Measurements from ENCODE around the gene CYB561. TPM values are rescaled to one million over a fixed set of nuclear protein-coding genes. Genes with fewer than 3 reads are reported as not detected.
"Not testable (repeated sequence)": the region's sequence is repeated elsewhere in the genome, so short reads cannot be mapped to it uniquely, and the experiment has no call there.

CYB561 gene
- total RNA-seq, 2 experiments from 2014 or later = 2.0 to 2.4 TPM

DNA sequence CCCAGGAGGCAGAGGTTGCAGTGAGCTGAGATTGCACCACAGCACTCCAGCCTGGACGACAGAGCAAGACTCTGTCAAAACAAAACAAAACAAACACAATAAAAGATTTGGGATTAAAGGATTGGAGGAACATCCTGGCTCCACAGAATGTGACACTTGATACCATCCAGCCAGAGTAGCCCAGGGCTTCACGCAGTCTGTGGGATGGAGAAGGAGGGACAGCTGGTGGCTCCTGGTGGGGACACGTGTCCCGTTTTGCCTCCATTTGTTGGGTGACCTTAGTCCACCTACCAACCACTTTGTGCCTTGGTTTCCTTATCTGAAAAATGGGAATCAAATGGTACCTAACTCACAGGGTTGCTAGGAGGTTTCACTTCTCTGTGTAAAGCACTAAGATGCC lies 12.4 kb upstream of the CYB561 start:
- Mint-ChIP-seq H3K27me3 (ENCODE audit: low read depth) (peaks cover 5% of the 10 kb centered on the region), H3K4me1 (ENCODE audit: low read depth) (no peaks in the 10 kb centered on the region), H3K27ac (no peak overlapping the region), H3K9me3 (ENCODE audit: insufficient read depth) (no peaks in the 10 kb centered on the region), H3K36me3 (ENCODE audit: low read depth) (no peaks in the 10 kb centered on the region), H3K4me3 (no peak overlapping the region)
- ATAC-seq = no peak
- POLR2A ChIA-PET = no interaction called here
- no peak for DNase-seq
- CTCF ChIA-PET = no interaction called here

DNA sequence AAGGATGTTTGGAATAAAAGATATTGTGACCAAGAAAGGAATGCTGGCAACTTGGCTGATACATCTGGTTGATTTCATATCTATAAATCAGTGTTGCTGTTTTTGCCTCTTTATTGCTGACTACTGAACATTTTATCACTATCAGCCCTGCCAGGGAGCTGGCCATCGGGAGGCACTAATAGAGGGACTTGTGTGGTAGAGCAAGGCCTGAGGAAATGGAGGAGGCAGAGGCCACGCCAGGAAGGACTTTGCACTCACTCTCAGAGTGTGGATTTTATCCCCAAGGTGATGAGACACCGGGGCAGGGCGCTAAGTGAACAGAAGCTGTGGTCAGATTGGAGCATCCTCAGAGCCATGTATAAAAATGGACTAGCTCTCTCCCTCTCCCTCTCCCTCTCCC lies 9.3 kb upstream of the CYB561 start:
- ChIA-PET CTCF (interaction anchor here (3.8 kb wide), 1 partner anchor 29 kb away, joined by 18 read pairs; no protein-coding TSS in a partner anchor), POLR2A (no interaction called here)
- Mint-ChIP-seq H3K36me3 (ENCODE audit: low read depth) (no peaks in the 10 kb centered on the region), H3K9me3 (ENCODE audit: insufficient read depth) (no peaks in the 10 kb centered on the region), H3K4me3 (no peak overlapping the region), H3K27me3 (ENCODE audit: low read depth) (peaks cover 2% of the 10 kb centered on the region), H3K27ac (no peak overlapping the region), H3K4me1 (ENCODE audit: low read depth) (peaks cover 4% of the 10 kb centered on the region)
- DNase-seq (no peak), ATAC-seq (no peak)

DNA sequence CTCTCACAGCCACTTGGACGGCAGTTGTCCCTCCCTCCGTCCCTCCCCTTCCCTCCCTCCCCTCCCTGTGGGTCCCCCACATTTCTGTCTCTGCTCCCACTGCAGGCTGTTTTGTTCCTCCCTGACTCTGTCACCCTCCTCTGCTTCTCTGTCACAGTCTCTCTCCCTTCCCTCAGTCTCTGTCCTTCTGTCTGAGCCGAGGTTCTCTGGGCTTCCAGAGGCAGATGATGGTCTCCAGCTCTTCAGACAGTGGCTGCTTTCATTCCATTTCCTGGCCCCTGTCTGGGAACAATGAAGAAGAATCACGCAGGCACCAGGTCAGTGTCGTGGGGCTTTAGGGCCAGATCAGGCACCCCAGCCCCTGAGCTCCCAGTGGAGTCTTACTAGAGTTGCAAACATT lies 8.8 kb upstream of the CYB561 start:
- DNase-seq (no peak), ATAC-seq (no peak)
- Mint-ChIP-seq H3K27me3 (ENCODE audit: low read depth) (peaks cover 2% of the 10 kb centered on the region), H3K36me3 (ENCODE audit: low read depth) (no peaks in the 10 kb centered on the region), H3K4me3 (no peak overlapping the region), H3K27ac (no peak overlapping the region), H3K4me1 (ENCODE audit: low read depth) (peaks cover 7% of the 10 kb centered on the region), H3K9me3 (ENCODE audit: insufficient read depth) (no peaks in the 10 kb centered on the region)
- CTCF ChIA-PET = interaction anchor here (3.8 kb wide), 1 partner anchor 29 kb away, joined by 18 read pairs; no protein-coding TSS in a partner anchor
- POLR2A ChIA-PET = no interaction called here

DNA sequence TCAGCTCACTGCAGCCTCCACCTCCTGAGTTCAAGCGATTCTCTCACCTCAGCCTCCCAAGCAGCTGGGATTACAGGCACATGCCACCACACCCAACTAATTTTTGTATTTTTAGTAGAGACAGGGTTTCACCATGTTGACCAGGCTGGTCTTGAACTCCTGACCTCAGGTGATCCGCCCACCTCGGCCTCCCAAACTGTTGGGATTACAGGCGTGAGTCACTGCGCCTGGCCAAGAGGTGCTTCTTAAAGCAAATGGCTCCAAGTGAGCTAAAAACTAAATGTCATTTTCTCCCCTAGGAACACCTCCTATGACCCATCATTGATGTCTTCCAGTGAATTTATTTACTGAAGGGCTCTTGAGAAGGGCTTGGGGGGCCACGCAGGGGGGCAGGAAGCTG lies 8.3 kb upstream of the CYB561 start:
- H3K36me3 Mint-ChIP-seq (ENCODE audit: low read depth); H3K4me3 Mint-ChIP-seq; ATAC-seq; POLR2A ChIA-PET; H3K9me3 Mint-ChIP-seq (ENCODE audit: insufficient read depth); DNase-seq; H3K27me3 Mint-ChIP-seq (ENCODE audit: low read depth); H3K27ac Mint-ChIP-seq: not testable (repeated sequence)
- H3K4me1 Mint-ChIP-seq (ENCODE audit: low read depth) = peaks cover 11% of the 10 kb centered on the region
- CTCF ChIA-PET = interaction anchor here (1.2 to 3.8 kb wide), 3 partner anchors 12 to 28 kb away, joined by 3 to 18 read pairs (median 9); no protein-coding TSS in a partner anchor

DNA sequence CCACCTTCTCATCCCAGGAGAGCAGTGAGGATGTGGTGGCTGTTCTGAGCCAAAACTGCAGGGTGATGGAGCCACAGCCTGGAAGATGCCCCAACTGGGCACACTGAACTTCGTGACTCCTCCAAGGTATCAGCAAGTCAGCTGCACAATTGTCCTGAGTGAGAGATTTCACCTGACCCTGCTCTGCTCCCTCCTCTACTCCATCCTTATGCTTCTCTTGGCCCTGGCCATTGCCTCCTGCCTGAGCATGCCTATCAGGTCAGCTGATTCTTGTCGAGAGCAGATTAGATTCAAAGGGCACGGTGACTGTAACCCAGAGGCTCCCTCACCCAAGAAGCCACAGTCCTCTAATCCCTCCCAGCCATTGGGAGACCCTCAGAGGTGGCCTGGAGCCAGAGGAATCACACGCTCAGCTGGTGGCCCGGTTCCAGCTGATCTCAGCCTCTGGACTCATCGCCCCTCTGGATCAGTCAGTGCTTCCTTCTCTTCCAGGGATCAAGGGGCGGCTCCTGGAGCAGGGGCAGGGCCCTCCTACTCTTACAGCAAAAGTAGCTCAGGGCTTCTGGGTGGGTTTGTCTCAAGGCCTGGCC lies 7.0 kb upstream of the CYB561 start:
- DNase-seq (no peak), ATAC-seq (no peak)
- peaks cover 15% of the 10 kb centered on the region for H3K4me1 Mint-ChIP-seq (ENCODE audit: low read depth)
- CTCF ChIA-PET = interaction anchor here (1.1 to 3.8 kb wide), 4 partner anchors 8 to 27 kb away, joined by 3 to 18 read pairs (median 7); no protein-coding TSS in a partner anchor
- H3K4me3 Mint-ChIP-seq = no peak overlapping the region
- H3K36me3 Mint-ChIP-seq (ENCODE audit: low read depth) = no peaks in the 10 kb centered on the region
- no peaks in the 10 kb centered on the region for H3K9me3 Mint-ChIP-seq (ENCODE audit: insufficient read depth)
- H3K27ac Mint-ChIP-seq = no peak overlapping the region
- POLR2A ChIA-PET = no interaction called here
- peaks cover 6% of the 10 kb centered on the region for H3K27me3 Mint-ChIP-seq (ENCODE audit: low read depth)

DNA sequence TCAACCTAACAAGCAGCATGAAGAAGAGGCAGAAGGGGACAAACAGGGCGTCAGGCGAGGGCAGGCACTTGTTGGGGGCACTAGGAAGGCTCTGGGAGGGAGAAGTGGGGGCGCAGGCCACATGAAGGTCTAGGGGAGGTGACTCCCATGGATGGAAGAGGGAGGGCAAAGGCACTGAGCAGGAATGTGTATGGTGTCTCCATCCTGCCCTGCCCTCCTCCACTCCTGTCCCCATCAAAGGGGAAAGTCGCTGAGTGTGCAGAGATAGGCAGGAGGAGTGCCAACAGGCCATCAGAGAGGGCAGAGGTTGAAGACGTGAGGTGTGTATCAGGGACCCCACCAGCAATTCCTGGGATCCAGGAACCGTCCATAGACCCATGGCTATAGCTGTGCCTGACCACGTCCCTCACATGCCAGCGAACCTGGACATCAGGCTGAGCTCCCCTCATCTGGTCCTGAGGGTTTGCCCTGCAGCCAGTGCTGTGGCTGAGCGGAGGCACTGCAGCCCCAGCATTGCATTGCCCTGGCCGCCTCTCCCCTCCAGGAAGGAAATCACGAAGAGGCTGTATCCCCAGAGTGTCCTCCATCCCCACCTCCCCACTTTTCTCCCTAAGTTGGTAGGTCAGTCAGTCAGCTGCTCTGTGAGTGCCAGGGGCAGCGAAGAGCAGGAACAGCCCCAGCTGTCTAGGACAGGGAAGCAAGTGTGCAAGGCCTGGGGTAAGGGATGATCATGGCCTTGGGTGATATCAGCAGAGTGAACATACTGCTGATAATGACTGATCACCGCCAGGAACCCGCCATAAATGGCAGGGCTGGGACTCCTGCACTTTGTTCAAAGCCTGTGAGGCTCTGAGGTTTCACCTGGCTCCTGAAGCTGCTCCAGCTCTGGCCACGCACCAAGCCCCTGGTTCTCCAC lies 6.2 kb upstream of the CYB561 start:
- ChIA-PET CTCF (interaction anchor here (1.6 to 3.8 kb wide), 3 partner anchors 12 to 27 kb away, joined by 5 to 18 read pairs (median 9); no protein-coding TSS in a partner anchor), POLR2A (no interaction called here)
- no peak overlapping the region for H3K4me3 Mint-ChIP-seq
- ATAC-seq = no peak
- H3K27ac Mint-ChIP-seq = no peak overlapping the region
- H3K27me3 Mint-ChIP-seq (ENCODE audit: low read depth) = peaks cover 6% of the 10 kb centered on the region
- H3K4me1 Mint-ChIP-seq (ENCODE audit: low read depth) = peaks cover 20% of the 10 kb centered on the region
- DNase-seq = no peak
- H3K9me3 Mint-ChIP-seq (ENCODE audit: insufficient read depth) = no peaks in the 10 kb centered on the region
- H3K36me3 Mint-ChIP-seq (ENCODE audit: low read depth) = no peaks in the 10 kb centered on the region

DNA sequence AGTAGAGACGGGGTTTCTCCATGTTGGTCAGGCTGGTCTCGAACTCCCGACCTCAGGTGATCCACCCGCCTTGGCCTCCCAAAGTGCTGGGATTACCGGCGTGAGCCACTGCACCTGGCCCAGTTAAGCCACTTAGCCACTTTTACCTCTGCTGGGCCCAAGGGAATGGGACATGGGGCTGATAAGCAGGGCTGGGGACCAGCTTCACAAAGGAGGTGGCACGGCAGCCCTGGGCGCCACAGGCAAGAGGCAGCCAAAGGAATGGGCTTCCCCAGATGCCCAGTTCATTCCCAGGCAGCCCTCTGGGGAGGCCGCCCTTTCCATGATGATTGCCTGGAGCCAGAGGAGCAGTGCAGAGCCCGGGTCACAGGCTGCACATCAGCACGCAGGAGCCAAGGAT lies 5.0 kb upstream of the CYB561 start:
- Mint-ChIP-seq H3K36me3 (ENCODE audit: low read depth) (no peaks in the 10 kb centered on the region), H3K4me3 (no peak overlapping the region), H3K27ac (no peak overlapping the region), H3K4me1 (ENCODE audit: low read depth) (peaks cover 26% of the 10 kb centered on the region), H3K9me3 (ENCODE audit: insufficient read depth) (no peaks in the 10 kb centered on the region), H3K27me3 (ENCODE audit: low read depth) (peaks cover 6% of the 10 kb centered on the region)
- no peak for DNase-seq
- CTCF ChIA-PET = interaction anchor here (0.9 kb wide), 1 partner anchor 25 kb away, joined by 3 read pairs; no protein-coding TSS in a partner anchor
- POLR2A ChIA-PET = interaction anchor here (0.6 kb wide), 1 partner anchor 30 kb away, joined by 4 read pairs; no protein-coding TSS in a partner anchor
- no peak for ATAC-seq

DNA sequence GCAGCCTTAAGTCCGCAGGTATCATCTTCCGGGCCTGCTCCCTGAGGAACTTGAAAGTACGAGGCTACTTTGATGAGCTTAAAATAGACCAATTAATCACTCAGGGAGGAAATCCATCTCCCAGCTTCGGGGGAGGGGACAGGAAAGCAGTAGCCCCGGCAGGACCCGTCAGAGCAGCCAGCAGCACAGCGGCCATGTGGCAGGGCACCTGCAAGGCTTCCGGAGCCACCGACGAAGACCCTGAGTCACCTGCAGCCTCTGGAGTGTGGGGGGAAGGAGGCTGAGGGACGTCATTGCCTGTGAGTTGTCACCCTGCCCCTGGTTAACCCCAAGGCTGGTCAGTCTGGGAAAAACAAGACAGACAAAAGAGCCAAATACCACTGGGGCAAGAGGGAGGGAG lies 4.4 kb upstream of the CYB561 start:
- Mint-ChIP-seq H3K4me1 (ENCODE audit: low read depth) (peaks cover 26% of the 10 kb centered on the region), H3K27ac (no peak overlapping the region), H3K27me3 (ENCODE audit: low read depth) (peaks cover 6% of the 10 kb centered on the region), H3K4me3 (no peak overlapping the region), H3K9me3 (ENCODE audit: insufficient read depth) (no peaks in the 10 kb centered on the region), H3K36me3 (ENCODE audit: low read depth) (no peaks in the 10 kb centered on the region)
- DNase-seq = no peak
- no peak for ATAC-seq
- POLR2A ChIA-PET = no interaction called here
- CTCF ChIA-PET = interaction anchor here (0.9 to 1.1 kb wide), 2 partner anchors 19 to 25 kb away, joined by 3 read pairs; no protein-coding TSS in a partner anchor

DNA sequence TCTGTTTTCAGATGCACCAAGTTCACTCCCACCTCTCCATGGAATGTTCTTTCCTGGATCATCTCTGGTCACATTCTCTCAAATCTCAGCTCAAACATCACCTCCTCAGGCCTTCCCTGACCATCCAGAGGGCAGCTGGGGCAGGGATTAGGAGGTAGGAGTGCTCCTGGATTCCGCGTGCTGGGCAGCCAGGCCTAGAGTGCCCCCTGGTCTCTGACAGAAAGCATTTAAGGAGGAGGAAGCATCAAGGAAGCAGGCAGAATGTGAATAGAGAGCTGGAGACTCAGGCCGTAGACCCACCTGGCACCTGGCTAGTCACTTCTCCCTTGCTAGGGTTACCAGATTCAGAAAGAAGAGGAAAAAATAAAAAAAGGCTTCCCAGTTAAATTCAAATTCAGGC lies 2.5 kb upstream of the CYB561 start:
- Mint-ChIP-seq H3K9me3 (ENCODE audit: insufficient read depth) (no peaks in the 10 kb centered on the region), H3K27me3 (ENCODE audit: low read depth) (peaks cover 18% of the 10 kb centered on the region), H3K4me1 (ENCODE audit: low read depth) (peaks cover 29% of the 10 kb centered on the region), H3K4me3 (no peak overlapping the region), H3K36me3 (ENCODE audit: low read depth) (no peaks in the 10 kb centered on the region), H3K27ac (peak overlapping the region; percentile 28)
- no peak for ATAC-seq
- POLR2A ChIA-PET = interaction anchor here (1.1 kb wide), 1 partner anchor 14 kb away, joined by 3 read pairs; no protein-coding TSS in a partner anchor
- CTCF ChIA-PET = interaction anchor here (1.3 to 2.9 kb wide), 3 partner anchors 23 to 163 kb away, joined by 4 to 9 read pairs (median 4); partner anchors contain the start of gene ACE
- DNase-seq = no peak

DNA sequence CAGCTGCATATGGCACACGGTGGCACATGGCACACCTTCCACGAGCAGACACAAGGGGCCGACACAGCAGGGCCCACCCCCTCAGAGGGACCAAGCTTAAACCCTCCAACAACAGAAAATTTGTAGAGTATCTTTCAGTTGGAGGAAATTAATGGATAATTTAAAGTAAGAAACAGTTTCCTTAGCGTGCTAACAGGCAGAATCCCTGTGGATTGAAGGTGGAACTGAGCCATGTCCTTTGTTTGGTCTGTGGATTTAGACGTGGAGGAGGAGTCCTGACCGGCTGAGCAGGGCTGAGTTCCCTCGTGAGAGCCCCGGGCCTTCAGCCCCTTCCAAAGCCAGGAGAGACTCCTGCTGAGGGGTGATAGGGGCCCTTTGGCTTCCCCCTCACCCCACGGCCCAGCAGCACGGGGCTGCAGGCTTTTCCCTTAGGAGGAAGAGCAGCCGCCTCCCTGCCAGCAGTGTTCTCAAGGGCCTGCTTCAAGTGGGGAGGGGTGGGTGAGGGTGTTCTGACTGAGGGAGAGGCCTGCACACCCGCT lies 1.4 kb upstream of the CYB561 start:
- H3K4me1 Mint-ChIP-seq (ENCODE audit: low read depth) = peaks cover 29% of the 10 kb centered on the region
- peak overlapping the region; percentile 46 for H3K27ac Mint-ChIP-seq
- POLR2A ChIA-PET = no interaction called here
- H3K9me3 Mint-ChIP-seq (ENCODE audit: insufficient read depth) = no peaks in the 10 kb centered on the region
- H3K27me3 Mint-ChIP-seq (ENCODE audit: low read depth) = peaks cover 18% of the 10 kb centered on the region
- no peaks in the 10 kb centered on the region for H3K36me3 Mint-ChIP-seq (ENCODE audit: low read depth)
- DNase-seq (no peak), ATAC-seq (no peak)
- peak overlapping the region; percentile 52 for H3K4me3 Mint-ChIP-seq
- CTCF ChIA-PET = interaction anchor here (1.1 to 2.9 kb wide), 9 partner anchors 12 to 165 kb away, joined by 3 to 9 read pairs (median 5); partner anchors contain the start of gene ACE

DNA sequence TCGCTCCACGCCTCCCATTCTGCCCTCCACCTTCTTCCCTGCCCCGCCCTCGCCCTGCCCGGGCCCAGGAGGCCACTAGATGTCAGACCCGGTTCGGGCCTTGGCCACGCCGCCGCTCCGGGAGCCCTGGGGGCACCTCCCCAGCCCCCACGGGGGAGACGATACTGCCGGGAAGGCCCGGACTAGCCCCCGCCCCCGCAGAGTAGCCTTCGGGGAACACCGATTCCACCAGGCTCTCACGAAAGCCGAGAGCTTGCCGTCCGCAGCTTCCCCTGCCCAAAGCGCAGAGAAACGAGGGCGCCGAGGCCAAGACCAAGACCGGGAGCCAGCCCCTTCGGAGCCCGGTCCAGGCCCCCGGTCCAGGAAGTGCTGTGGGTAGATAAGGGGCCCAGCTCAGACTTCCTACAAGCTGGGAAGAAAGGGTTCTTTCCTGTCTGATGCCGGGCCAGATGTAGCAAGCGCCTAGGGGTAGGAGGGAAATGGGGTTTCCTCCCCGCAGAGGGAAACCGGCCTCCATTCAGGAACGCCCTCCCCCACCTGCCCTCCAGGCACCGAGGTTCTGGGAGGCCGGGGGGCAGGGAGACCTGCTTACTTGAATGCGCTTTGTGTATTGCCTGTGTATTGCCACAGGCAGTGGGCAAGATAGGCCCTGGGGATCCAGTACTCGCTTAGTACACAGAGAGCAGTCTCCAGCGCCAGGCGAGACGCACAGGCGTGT lies 806 bp upstream of the CYB561 start:
- Mint-ChIP-seq H3K36me3 (ENCODE audit: low read depth) (no peaks in the 10 kb centered on the region), H3K27ac (peak overlapping the region; percentile 46), H3K9me3 (ENCODE audit: insufficient read depth) (no peaks in the 10 kb centered on the region), H3K4me3 (peak overlapping the region; percentile 52), H3K27me3 (ENCODE audit: low read depth) (peaks cover 18% of the 10 kb centered on the region), H3K4me1 (ENCODE audit: low read depth) (peaks cover 29% of the 10 kb centered on the region)
- CTCF ChIA-PET = interaction anchor here (1.1 to 2.9 kb wide), 8 partner anchors 11 to 166 kb away, joined by 3 to 9 read pairs (median 5); no protein-coding TSS in a partner anchor
- ATAC-seq (peak; percentile 34), DNase-seq (peak; percentile 40)
- POLR2A ChIA-PET = no interaction called here

Measured in activated CD8-positive, alpha-beta T cell treated with anti-CD3 and anti-CD28 coated beads, Interleukin-2, amount 10 ng/mL, durations not matched to agents 7 days and 5 days (primary cell).